ENCODE results near the gene RFWD3. TPM values are rescaled to one million over a fixed set of nuclear protein-coding genes. Genes with fewer than 3 reads are reported as not detected.

The RFWD3 gene
- total and polyA plus RNA-seq, 3 donors from 2014 or later: 57.2 to 100 (median 66.8) TPM

- no peak for DNase-seq
- H3K9me3 ChIP-seq: no peaks in the 10 kb centered on the region
- no peaks in the 10 kb centered on the region for H3K36me3 ChIP-seq (ENCODE audit: low read depth, missing control alignments)
- intact Hi-C loops (cut with DNase I; ENCODE audit: low total_unique reads): loop anchor here (10.0 kb wide), 1 partner anchor 171 kb away; no protein-coding TSS in a partner anchor
- TF ChIP-seq POLR2A (IDR thresholded peaks at IDR 0.05): no peak
- TF ChIP-seq, protein P1, sequence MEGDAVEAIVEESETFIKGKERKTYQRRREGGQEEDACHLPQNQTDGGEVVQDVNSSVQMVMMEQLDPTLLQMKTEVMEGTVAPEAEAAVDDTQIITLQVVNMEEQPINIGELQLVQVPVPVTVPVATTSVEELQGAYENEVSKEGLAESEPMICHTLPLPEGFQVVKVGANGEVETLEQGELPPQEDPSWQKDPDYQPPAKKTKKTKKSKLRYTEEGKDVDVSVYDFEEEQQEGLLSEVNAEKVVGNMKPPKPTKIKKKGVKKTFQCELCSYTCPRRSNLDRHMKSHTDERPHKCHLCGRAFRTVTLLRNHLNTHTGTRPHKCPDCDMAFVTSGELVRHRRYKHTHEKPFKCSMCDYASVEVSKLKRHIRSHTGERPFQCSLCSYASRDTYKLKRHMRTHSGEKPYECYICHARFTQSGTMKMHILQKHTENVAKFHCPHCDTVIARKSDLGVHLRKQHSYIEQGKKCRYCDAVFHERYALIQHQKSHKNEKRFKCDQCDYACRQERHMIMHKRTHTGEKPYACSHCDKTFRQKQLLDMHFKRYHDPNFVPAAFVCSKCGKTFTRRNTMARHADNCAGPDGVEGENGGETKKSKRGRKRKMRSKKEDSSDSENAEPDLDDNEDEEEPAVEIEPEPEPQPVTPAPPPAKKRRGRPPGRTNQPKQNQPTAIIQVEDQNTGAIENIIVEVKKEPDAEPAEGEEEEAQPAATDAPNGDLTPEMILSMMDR (IDR thresholded peaks at IDR 0.05): no peak
- 92 to 94% methylated on average over 13 to 14 of the region's 14 CpGs for WGBS, 2 donors
- H3K4me3 ChIP-seq: no peak overlapping the region
- no peaks in the 10 kb centered on the region for H3K4me1 ChIP-seq
- no peaks in the 10 kb centered on the region for H3K27me3 ChIP-seq
- no peak overlapping the region for H3K27ac ChIP-seq
Measured at GRCh38 chr16:74625500-74626350, 41.0 kb downstream of the RFWD3 start.

- no peak for TF ChIP-seq POLR2A (IDR thresholded peaks at IDR 0.05)
- TF ChIP-seq, protein P1 (IDR thresholded peaks at IDR 0.05): no peak
- Histone ChIP-seq H3K9me3 (no peaks in the 10 kb centered on the region), H3K4me3 (no peak overlapping the region), H3K4me1 (no peaks in the 10 kb centered on the region), H3K36me3 (ENCODE audit: low read depth, missing control alignments) (no peaks in the 10 kb centered on the region), H3K27me3 (no peaks in the 10 kb centered on the region), H3K27ac (no peak overlapping the region)
- intact Hi-C loops (cut with DNase I; ENCODE audit: low total_unique reads): loop anchor here (10.0 kb wide), 1 partner anchor 169 kb away; no protein-coding TSS in a partner anchor
- DNase-seq: no peak
- 75 to 76% methylated on average over 6 of the region's 6 CpGs for WGBS, 2 donors
Measured at GRCh38 chr16:74623839-74624235, 42.8 kb downstream of the RFWD3 start.

GRCh38 chr16:74623214-74623838 lies 43.4 kb downstream of the RFWD3 start:
- intact Hi-C loops (cut with DNase I; ENCODE audit: low total_unique reads): loop anchor here (10.0 kb wide), 1 partner anchor 169 kb away; no protein-coding TSS in a partner anchor
- H3K4me1 ChIP-seq: no peaks in the 10 kb centered on the region
- no peak for TF ChIP-seq POLR2A (IDR thresholded peaks at IDR 0.05)
- TF ChIP-seq, protein P1 (IDR thresholded peaks at IDR 0.05): peak; percentile 11 to 51 (median 46)
- H3K36me3 ChIP-seq (ENCODE audit: low read depth, missing control alignments): no peaks in the 10 kb centered on the region
- no peaks in the 10 kb centered on the region for H3K27me3 ChIP-seq
- no peaks in the 10 kb centered on the region for H3K9me3 ChIP-seq
- no peak overlapping the region for H3K27ac ChIP-seq
- H3K4me3 ChIP-seq: no peak overlapping the region
- DNase-seq: no peak
- WGBS, 2 donors: 42 to 47% methylated on average over 4 of the region's 4 CpGs

DNA sequence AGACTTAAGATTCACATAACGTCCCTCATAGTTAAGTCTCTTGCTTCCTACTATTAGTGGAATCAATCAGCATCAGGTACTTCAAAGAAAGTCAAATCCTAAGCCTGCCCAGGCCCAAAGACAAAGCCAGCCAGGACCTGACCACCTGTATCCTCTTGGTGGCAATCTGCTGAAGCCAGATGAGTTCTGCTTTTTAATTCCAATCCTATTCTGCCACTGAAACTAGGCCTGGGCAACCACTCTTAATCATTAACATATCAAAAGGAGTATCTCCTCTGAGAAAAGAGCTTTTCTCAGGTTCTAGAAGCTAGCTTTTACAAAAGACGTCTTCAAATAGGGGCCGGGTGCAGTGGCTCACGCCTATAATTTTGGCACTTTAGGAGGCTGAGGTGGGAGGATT lies 44.7 kb downstream of the RFWD3 start:
- TF ChIP-seq, protein P1 (IDR thresholded peaks at IDR 0.05): no peak
- no peak for TF ChIP-seq POLR2A (IDR thresholded peaks at IDR 0.05)
- H3K4me1 ChIP-seq: no peaks in the 10 kb centered on the region
- no peak overlapping the region for H3K4me3 ChIP-seq
- intact Hi-C loops (cut with DNase I; ENCODE audit: low total_unique reads): loop anchor here (10.0 kb wide), 1 partner anchor 167 kb away; no protein-coding TSS in a partner anchor
- no peaks in the 10 kb centered on the region for H3K9me3 ChIP-seq
- 91 to 93% methylated on average over 4 of the region's 4 CpGs for WGBS, 2 donors
- no peak overlapping the region for H3K27ac ChIP-seq
- no peaks in the 10 kb centered on the region for H3K27me3 ChIP-seq
- DNase-seq: no peak
- no peaks in the 10 kb centered on the region for H3K36me3 ChIP-seq (ENCODE audit: low read depth, missing control alignments)

All from testis (tissue), 3 donors.